Activated CD8-positive, alpha-beta T cell treated with anti-CD3 and anti-CD28 coated beads, Interleukin-2, amount 10 ng/mL, durations not matched to agents 7 days and 5 days (primary cell): ENCODE results near the gene NAA16. TPM values are rescaled to one million over a fixed set of nuclear protein-coding genes. Genes with fewer than 3 reads are reported as not detected.
A peak's percentile ranks its signal among the peaks of the same experiment; 100 is the strongest.
"Not testable (repeated sequence)": the region's sequence is repeated elsewhere in the genome, so short reads cannot be mapped to it uniquely, and the experiment has no call there.

Experiments
- ATAC-seq: fragments of 150-1000 bp; cut with Tn5 transposase; one replicate; pipeline ENCODE4 v1.10.0; 2021; ENCODE audit warnings: moderate library complexity
- CTCF ChIA-PET: fragments of 350-600 bp; sonication (Branson Sonifier 250); formaldehyde crosslinking; loops from one replicate; lab custom pipeline; 2021; ENCODE audit warnings: antibody characterized with exemption; lab: Charles Lee
- POLR2A ChIA-PET: fragments of 350-600 bp; sonication (Branson Sonifier 250); formaldehyde crosslinking; loops from one replicate; lab custom pipeline; 2021; ENCODE audit warnings: antibody characterized with exemption; lab: Charles Lee
- DNase-seq: peaks from one replicate; pipeline ENCODE4 v3.0.0-alpha.2; 2020
- H3K27ac Mint-ChIP-seq: one replicate; pipeline ENCODE4 v1.8.0; 2021; ENCODE audit warnings: mild to moderate bottlenecking, mixed read lengths
- H3K27me3 Mint-ChIP-seq: one replicate; pipeline ENCODE4 v1.8.0; 2021; ENCODE audit warnings: low read depth, mixed read lengths
- H3K36me3 Mint-ChIP-seq: one replicate; pipeline ENCODE4 v1.8.0; 2021; ENCODE audit warnings: low read depth, mixed read lengths
- H3K4me1 Mint-ChIP-seq: one replicate; pipeline ENCODE4 v1.8.0; 2021; ENCODE audit warnings: low read depth, mixed read lengths
- H3K4me3 Mint-ChIP-seq: one replicate; pipeline ENCODE4 v1.8.0; 2021; ENCODE audit warnings: mild to moderate bottlenecking, mixed read lengths
- H3K9me3 Mint-ChIP-seq: one replicate; pipeline ENCODE4 v1.8.0; 2022; ENCODE audit warnings: mixed read lengths; ENCODE audit not compliant: insufficient read depth
- total RNA-seq, 2 experiments: library from RNA; stranded (reverse); gene quantifications; one replicate each; pipeline ENCODE4 v1.2.3, GENCODE V29; 2021

The NAA16 gene
- total RNA-seq = 10 to 100 TPM; 36.7 to 38.7 TPM

- ChIA-PET CTCF (no interaction called here), POLR2A (interaction anchor here (0.8 to 1.0 kb wide), 2 partner anchors 39 to 48 kb away, joined by 3 to 4 read pairs; partner anchors contain the start of gene MTRF1)
- DNase-seq = peak; percentile 92
- peak within 1 kb of the TSS; percentile 92 for H3K4me3 Mint-ChIP-seq
- H3K4me1 Mint-ChIP-seq = peaks cover 37% of the 10 kb centered on the region
- H3K27me3 Mint-ChIP-seq = no peaks in the 10 kb centered on the region
- peak; percentile 80 for ATAC-seq
- peak within 1 kb of the TSS; percentile 93 for H3K27ac Mint-ChIP-seq
- H3K9me3 Mint-ChIP-seq = no peaks in the 10 kb centered on the region
- peaks cover 5% of the 10 kb centered on the region for H3K36me3 Mint-ChIP-seq
Measured at GRCh38 chr13:41310963-41311405, at the start of gene NAA16. Gene NAA16, plus strand, starts transcription at chr13:41311267. Its CDS starts 262 bp downstream, at chr13:41311529.

- Mint-ChIP-seq H3K27me3 (no peaks in the 10 kb centered on the region), H3K4me1 (peaks cover 25% of the 10 kb centered on the region), H3K9me3 (peaks cover 10% of the 10 kb centered on the region), H3K27ac (peak within 1 kb of the TSS; percentile 97), H3K36me3 (peaks cover 40% of the 10 kb centered on the region), H3K4me3 (peak within 1 kb of the TSS; percentile 94)
- CTCF ChIA-PET = interaction anchor here (1.0 to 1.5 kb wide), 3 partner anchors 9 to 41 kb away, joined by 3 read pairs; no protein-coding TSS in a partner anchor
- peak; percentile 88 for DNase-seq
- peak; percentile 96 for ATAC-seq
- POLR2A ChIA-PET = interaction anchor here (0.6 to 1.2 kb wide), 10 partner anchors 8 to 1074 kb away, joined by 3 to 11 read pairs (median 4); partner anchors contain the start of genes NAA16 and VWA8
Measured at GRCh38 chr13:41263261-41263971, 47.7 kb upstream of the NAA16 start, which contains the start of gene MTRF1. Gene MTRF1, minus strand, starts transcription at chr13:41263576. Its CDS starts 2,669 bp downstream, at chr13:41260907.

GRCh38 chr13:41267106-41267505, 44.0 kb upstream of the NAA16 start:
- Mint-ChIP-seq H3K9me3 (peaks cover 35% of the 10 kb centered on the region), H3K27me3 (no peaks in the 10 kb centered on the region), H3K36me3 (peaks cover 32% of the 10 kb centered on the region), H3K4me3 (no peak overlapping the region), H3K27ac (no peak overlapping the region), H3K4me1 (peaks cover 28% of the 10 kb centered on the region)
- POLR2A ChIA-PET = no interaction called here
- DNase-seq = no peak
- no peak for ATAC-seq
- CTCF ChIA-PET = no interaction called here

GRCh38 chr13:41268764-41269163, 42.3 kb upstream of the NAA16 start:
- peaks cover 23% of the 10 kb centered on the region for H3K4me1 Mint-ChIP-seq
- no peak overlapping the region for H3K27ac Mint-ChIP-seq
- DNase-seq (peak; percentile 47), ATAC-seq (no peak)
- H3K4me3 Mint-ChIP-seq = no peak overlapping the region
- ChIA-PET CTCF (no interaction called here), POLR2A (no interaction called here)
- peaks cover 26% of the 10 kb centered on the region for H3K36me3 Mint-ChIP-seq
- H3K9me3 Mint-ChIP-seq = peaks cover 39% of the 10 kb centered on the region
- H3K27me3 Mint-ChIP-seq = no peaks in the 10 kb centered on the region

GRCh38 chr13:41271456-41272285, 39.4 kb upstream of the NAA16 start:
- ATAC-seq (peak; percentile 61), DNase-seq (no peak)
- POLR2A ChIA-PET = interaction anchor here (0.9 to 1.5 kb wide), 4 partner anchors 8 to 43 kb away, joined by 3 to 11 read pairs (median 4); partner anchors contain the start of gene MTRF1
- Mint-ChIP-seq H3K36me3 (peaks cover 21% of the 10 kb centered on the region), H3K4me1 (peaks cover 22% of the 10 kb centered on the region), H3K4me3 (peak overlapping the region; percentile 19), H3K27ac (peak overlapping the region; percentile 87), H3K9me3 (peaks cover 39% of the 10 kb centered on the region), H3K27me3 (no peaks in the 10 kb centered on the region)
- CTCF ChIA-PET = interaction anchor here (1.1 kb wide), 1 partner anchor 9 kb away, joined by 3 read pairs; no protein-coding TSS in a partner anchor

- H3K4me1 Mint-ChIP-seq = peaks cover 22% of the 10 kb centered on the region
- no peaks in the 10 kb centered on the region for H3K27me3 Mint-ChIP-seq
- ChIA-PET CTCF (interaction anchor here (0.7 kb wide), 1 partner anchor 19 kb away, joined by 3 read pairs; no protein-coding TSS in a partner anchor), POLR2A (no interaction called here)
- H3K9me3 Mint-ChIP-seq = peaks cover 24% of the 10 kb centered on the region
- H3K4me3 Mint-ChIP-seq = no peak overlapping the region
- no peak for DNase-seq
- ATAC-seq = no peak
- peaks cover 14% of the 10 kb centered on the region for H3K36me3 Mint-ChIP-seq
- no peak overlapping the region for H3K27ac Mint-ChIP-seq
Measured at GRCh38 chr13:41273831-41274441, 37.1 kb upstream of the NAA16 start.

- Mint-ChIP-seq H3K9me3 (peaks cover 20% of the 10 kb centered on the region), H3K27me3 (no peaks in the 10 kb centered on the region), H3K4me3 (no peak overlapping the region), H3K27ac (no peak overlapping the region), H3K36me3 (peaks cover 12% of the 10 kb centered on the region), H3K4me1 (peaks cover 22% of the 10 kb centered on the region)
- no peak for DNase-seq
- CTCF ChIA-PET = no interaction called here
- ATAC-seq = no peak
- POLR2A ChIA-PET = no interaction called here
Measured at GRCh38 chr13:41274881-41275280, 36.2 kb upstream of the NAA16 start.

GRCh38 chr13:41276824-41277223, 34.2 kb upstream of the NAA16 start:
- Mint-ChIP-seq H3K27me3 (no peaks in the 10 kb centered on the region), H3K36me3 (peaks cover 4% of the 10 kb centered on the region), H3K9me3 (peaks cover 7% of the 10 kb centered on the region), H3K27ac (no peak overlapping the region), H3K4me1 (peaks cover 10% of the 10 kb centered on the region), H3K4me3 (no peak overlapping the region)
- ChIA-PET POLR2A (interaction anchor here (0.6 kb wide), 1 partner anchor 613 kb away, joined by 3 read pairs; no protein-coding TSS in a partner anchor), CTCF (interaction anchor here (1.6 kb wide), 1 partner anchor 13 kb away, joined by 3 read pairs; the partner anchor contains the start of gene MTRF1)
- DNase-seq (no peak), ATAC-seq (no peak)

GRCh38 chr13:41279156-41279555, 31.9 kb upstream of the NAA16 start:
- DNase-seq, H3K4me3 Mint-ChIP-seq, H3K9me3 Mint-ChIP-seq, ATAC-seq, H3K36me3 Mint-ChIP-seq, H3K27ac Mint-ChIP-seq, H3K4me1 Mint-ChIP-seq, H3K27me3 Mint-ChIP-seq: not testable (repeated sequence)
- ChIA-PET POLR2A (interaction anchor here (0.9 kb wide), 1 partner anchor 16 kb away, joined by 5 read pairs; the partner anchor contains the start of gene MTRF1), CTCF (interaction anchor here (2.0 kb wide), 1 partner anchor 9 kb away, joined by 4 read pairs; no protein-coding TSS in a partner anchor)

- CTCF ChIA-PET = no interaction called here
- H3K27me3 Mint-ChIP-seq = no peaks in the 10 kb centered on the region
- H3K36me3 Mint-ChIP-seq = no peaks in the 10 kb centered on the region
- peaks cover 3% of the 10 kb centered on the region for H3K9me3 Mint-ChIP-seq
- ATAC-seq (no peak), DNase-seq (no peak)
- H3K4me1 Mint-ChIP-seq = peaks cover 16% of the 10 kb centered on the region
- no peak overlapping the region for H3K4me3 Mint-ChIP-seq
- POLR2A ChIA-PET = interaction anchor here (1.3 kb wide), 1 partner anchor 19 kb away, joined by 4 read pairs; the partner anchor contains the start of gene MTRF1
- no peak overlapping the region for H3K27ac Mint-ChIP-seq
Measured at GRCh38 chr13:41282129-41282571, 28.9 kb upstream of the NAA16 start.
